Endothelial cell of umbilical vein (primary cell): ENCODE measurements around the gene KCTD17. TPM values are rescaled to one million over a fixed set of nuclear protein-coding genes. Genes with fewer than 3 reads are reported as not detected.

Experiments used
- BruUV-seq: library from RNA; stranded (reverse); fragments of 400-500 nt; replicated peaks from 2 replicates; lab custom pipeline; 2021; lab: Mats Ljungman, UMichigan
- CTCF ChIA-PET: fragments of 300-600, 350-600 bp; sonication (Branson Sonifier 250); formaldehyde crosslinking; loops from one replicate; lab custom pipeline; 2021; ENCODE audit warnings: antibody characterized with exemption, inconsistent platforms; lab: Charles Lee
- POLR2A ChIA-PET: fragments of 300-600, 350-600 bp; sonication (Branson Sonifier 250); formaldehyde crosslinking; loops from one replicate; lab custom pipeline; 2021; ENCODE audit warnings: antibody characterized with exemption, inconsistent platforms; lab: Charles Lee
- DNase-seq: peaks from one replicate; pipeline ENCODE4 v3.0.0-alpha.2; 2011; ENCODE audit warnings: low read depth, low spot score
- FAIRE-seq: peaks from 2 replicates; lab custom pipeline; 2011; peaks lifted over from hg19 to GRCh38; lab: Jason Lieb, UNC
- H2AFZ ChIP-seq: 2 replicates; pipeline ENCODE4 v1.6.0; 2012; ENCODE audit warnings: low read depth, low read length, control low read depth, inconsistent platforms
- H3K27ac ChIP-seq: 2 replicates; pipeline ENCODE4 v1.5.1; 2011; ENCODE audit warnings: low read depth, mild to moderate bottlenecking, control low read depth, low read length, moderate library complexity; ENCODE audit not compliant: insufficient read depth
- H3K27me3 ChIP-seq, 2 experiments: 2 replicates each; pipeline versions ENCODE4 v1.6.0 to v1.6.1; 2011; ENCODE audit warnings: low read length in 2 of 2, mixed read lengths in 1 of 2; ENCODE audit not compliant: control insufficient read depth in 2 of 2, insufficient read depth in 2 of 2
- H3K36me3 ChIP-seq, 2 experiments: 2 replicates in 1 of 2; 3 replicates in 1 of 2; pipeline ENCODE4 v1.5.1; 2011; ENCODE audit warnings: low read length in 2 of 2, mild to moderate bottlenecking in 1 of 2, moderate library complexity in 1 of 2; ENCODE audit not compliant: control insufficient read depth in 2 of 2, insufficient read depth in 2 of 2; ENCODE audit errors: extremely low read depth in 1 of 2
- H3K4me1 ChIP-seq: 3 replicates; pipeline ENCODE4 v1.5.1; 2011; ENCODE audit warnings: mild to moderate bottlenecking, low read length; ENCODE audit not compliant: control insufficient read depth, insufficient read depth; ENCODE audit errors: extremely low read depth
- H3K4me2 ChIP-seq: 2 replicates; pipeline ENCODE4 v1.6.1; 2011; ENCODE audit warnings: low read length, control low read depth, mixed read lengths; ENCODE audit not compliant: insufficient read depth
- H3K4me3 ChIP-seq, 3 experiments: fragments of 200-600 bp in 1 of 3; sonication (generic), shearing (Covaris generic) in 1 of 3; replicated peaks in 1 of 3; 2 replicates each; pipeline ENCODE4 v1.5.1; 2011 to 2016; ENCODE audit warnings: control low read depth in 3 of 3, low read length in 3 of 3, mild to moderate bottlenecking in 2 of 3, inconsistent platforms in 1 of 3, low read depth in 1 of 3, moderate library complexity in 1 of 3; ENCODE audit not compliant: insufficient read depth in 1 of 3
- H3K79me2 ChIP-seq: 2 replicates; pipeline ENCODE4 v1.6.0; 2012; ENCODE audit warnings: low read length, inconsistent platforms; ENCODE audit not compliant: control insufficient read depth, insufficient read depth
- H3K9ac ChIP-seq: replicated peaks from 2 replicates; pipeline ENCODE3; 2011; ENCODE audit warnings: low read length, control low read depth; ENCODE audit not compliant: insufficient read depth; ENCODE audit errors: extremely low read depth
- H3K9me1 ChIP-seq: replicated peaks from 3 replicates; pipeline ENCODE4 v1.6.0; 2011; ENCODE audit warnings: mild to moderate bottlenecking, low read length; ENCODE audit not compliant: control insufficient read depth, insufficient read depth; ENCODE audit errors: extremely low read depth
- H3K9me3 ChIP-seq: replicated peaks from 2 replicates; pipeline ENCODE4 v1.5.1; 2012; ENCODE audit warnings: low read length, inconsistent platforms; ENCODE audit not compliant: control insufficient read depth, insufficient read depth
- H4K20me1 ChIP-seq: replicated peaks from 2 replicates; pipeline ENCODE3; 2011; ENCODE audit warnings: mild to moderate bottlenecking, low read length; ENCODE audit not compliant: control insufficient read depth, insufficient read depth; ENCODE audit errors: extremely low read depth
- CTCF ChIP-seq, 2 donors: IDR thresholded peaks; 1 replicate in 1 of 2; 2 replicates in 1 of 2; pipeline ENCODE4 v1.5.1; 2011; ENCODE audit warnings: low read length in 2 of 2, mild to moderate bottlenecking in 2 of 2, moderate library complexity in 2 of 2, control low read depth in 1 of 2, inconsistent platforms in 1 of 2, low read depth in 1 of 2; ENCODE audit not compliant: insufficient read depth in 1 of 2; ENCODE audit errors: extremely low read depth in 1 of 2
- EZH2 ChIP-seq: IDR thresholded peaks from 2 replicates; pipeline ENCODE4 v1.6.1; 2012; ENCODE audit warnings: borderline replicate concordance, low read depth, mild to moderate bottlenecking, moderate library complexity, low read length, inconsistent platforms; ENCODE audit not compliant: severe bottlenecking
- FOS ChIP-seq: IDR thresholded peaks from 2 replicates; pipeline ENCODE4 v1.6.1; 2011; ENCODE audit warnings: mild to moderate bottlenecking, low read length, moderate library complexity, borderline replicate concordance; ENCODE audit not compliant: insufficient read depth
- GATA2 ChIP-seq: IDR thresholded peaks from 2 replicates; pipeline ENCODE4 v1.7.0; 2011; ENCODE audit warnings: low read depth, mild to moderate bottlenecking, moderate library complexity, mixed read lengths, low read length; ENCODE audit not compliant: insufficient read length, insufficient read depth
- JUN ChIP-seq: IDR thresholded peaks from 2 replicates; pipeline ENCODE4 v1.6.1; 2011; ENCODE audit warnings: borderline replicate concordance, low read depth; ENCODE audit not compliant: insufficient read length, insufficient read depth
- MAX ChIP-seq: IDR thresholded peaks from 2 replicates; pipeline ENCODE4 v1.6.1; 2011; ENCODE audit not compliant: insufficient read depth, insufficient read length
- MYC ChIP-seq: IDR thresholded peaks from one replicate; pipeline ENCODE4 v1.6.1; 2011; ENCODE audit warnings: mild to moderate bottlenecking, low read depth, low read length
- POLR2A ChIP-seq: IDR thresholded peaks from 2 replicates; pipeline ENCODE4 v1.6.1; 2012; ENCODE audit warnings: low read depth, mild to moderate bottlenecking, control low read depth, low read length
- POLR2AphosphoS5 ChIP-seq: IDR thresholded peaks from 2 replicates; pipeline ENCODE4 v1.6.1; 2012; ENCODE audit warnings: low read depth, mild to moderate bottlenecking, control low read depth, low read length, moderate library complexity; ENCODE audit not compliant: insufficient read depth
- dilution Hi-C: fragments of 300-500 bp; cut with MboI; formaldehyde crosslinking; loops from one replicate; pipeline ENCODE4 v1.15.0; 2019; ENCODE audit warnings: low sequenced_read_pairs; ENCODE audit not compliant: extremely low pct_ligation_motif_present
- intact Hi-C: fragments of 100-400 bp; cut with micrococcal nuclease; formaldehyde crosslinking; loops from one replicate; pipeline ENCODE4 v1.10.0; 2022
- polyA plus RNA-seq, 4 experiments: library from polyadenylated mRNA; depleted of rRNA in 3 of 4; stranded (reverse) in 3 of 4; unstranded in 1 of 4; fragments of >200 nt; gene quantifications; 2 replicates each; pipeline versions ENCODE4 v1.2.1 to v1.2.3, GENCODE V29; 2011 to 2012; ENCODE audit warnings: missing spikeins in 1 of 4
- total RNA-seq: library from RNA; stranded (reverse); gene quantifications from 2 replicates; pipeline ENCODE4 v1.2.3, GENCODE V29; 2021

The KCTD17 gene
- total and polyA plus RNA-seq, 2 donors (not counting 3 experiments of a cell fraction or from before 2014, with no cell fraction given) = 59.2 to 73.0 TPM

GRCh38 chr22:37026325-37026724, 25.2 kb upstream of the KCTD17 start:
- Histone ChIP-seq H3K4me2 (no peak overlapping the region), H3K9me3 (no peaks in the 10 kb centered on the region), H2AFZ (no peak overlapping the region), H3K27ac (no peak overlapping the region), H3K9ac (no peak overlapping the region), H3K79me2 (peaks cover 5% of the 10 kb centered on the region), H3K36me3 (peaks cover 6 to 37% of the 10 kb centered on the region in 2 experiments), H3K9me1 (no peaks in the 10 kb centered on the region), H3K4me3 (no peak overlapping the region), H4K20me1 (no peaks in the 10 kb centered on the region), H3K4me1 (peaks cover 9% of the 10 kb centered on the region), H3K27me3 (no peaks in the 10 kb centered on the region)
- BruUV-seq = no TSS peak
- dilution Hi-C loops = no loop called here
- CTCF ChIA-PET = interaction anchor here (0.6 to 2.1 kb wide), 5 partner anchors 14 to 1864 kb away, joined by 3 to 5 read pairs (median 4); no protein-coding TSS in a partner anchor
- no peak for DNase-seq
- intact Hi-C loops = no loop called here
- FAIRE-seq = no peak
- POLR2A ChIA-PET = no interaction called here
- TF ChIP-seq EZH2 (no peak), POLR2AphosphoS5 (no peak), FOS (no peak), POLR2A (no peak), JUN (no peak), MAX (no peak)

- CTCF ChIA-PET = interaction anchor here (1.6 kb wide), 1 partner anchor 17 kb away, joined by 5 read pairs; no protein-coding TSS in a partner anchor
- DNase-seq = no peak
- no peak overlapping the region for H3K4me2 ChIP-seq
- intact Hi-C loops = no loop called here
- H3K79me2 ChIP-seq = peaks cover 2% of the 10 kb centered on the region
- TF ChIP-seq EZH2 = no peak
- no peak for TF ChIP-seq POLR2AphosphoS5
- TF ChIP-seq GATA2 = no peak
- no peak for TF ChIP-seq MYC
- no peak for TF ChIP-seq CTCF (IDR thresholded peaks at IDR 0.05; ENCODE audit: extremely low read depth in 1 of 2, insufficient read depth in 1 of 2, low read depth in 1 of 2, low read length in 2 of 2)
- no peak for TF ChIP-seq FOS
- TF ChIP-seq POLR2A = no peak
- no peak for TF ChIP-seq JUN
- no peak for TF ChIP-seq MAX
- no peaks in the 10 kb centered on the region for H3K9me3 ChIP-seq
- no peak overlapping the region for H3K27ac ChIP-seq
- peaks cover 6 to 37% of the 10 kb centered on the region in 2 experiments for H3K36me3 ChIP-seq
- no TSS peak for BruUV-seq
- dilution Hi-C loops = no loop called here
- H3K9ac ChIP-seq = no peak overlapping the region
- H4K20me1 ChIP-seq = no peaks in the 10 kb centered on the region
- H3K4me1 ChIP-seq = peaks cover 9% of the 10 kb centered on the region
- no peak overlapping the region for H2AFZ ChIP-seq
- POLR2A ChIA-PET = no interaction called here
- H3K27me3 ChIP-seq = no peaks in the 10 kb centered on the region
- H3K4me3 ChIP-seq = no peak overlapping the region
- no peaks in the 10 kb centered on the region for H3K9me1 ChIP-seq
- FAIRE-seq = no peak
Observed at GRCh38 chr22:37027556-37027955, 24.0 kb upstream of the KCTD17 start.
